Stimulated activated CD4-positive, alpha-beta T cell treated with anti-CD3 and anti-CD28 coated beads, TNF-alpha, amount 100 ng/mL, for 4 hours (primary cell): ENCODE measurements around the gene TTLL12.

Source experiments
- DNase-seq, 3 experiments: peaks; one replicate each; pipeline ENCODE4 v3.0.0-alpha.2; 2020; ENCODE audit warnings: low read depth in 3 of 3

The TTLL12 gene

DNA sequence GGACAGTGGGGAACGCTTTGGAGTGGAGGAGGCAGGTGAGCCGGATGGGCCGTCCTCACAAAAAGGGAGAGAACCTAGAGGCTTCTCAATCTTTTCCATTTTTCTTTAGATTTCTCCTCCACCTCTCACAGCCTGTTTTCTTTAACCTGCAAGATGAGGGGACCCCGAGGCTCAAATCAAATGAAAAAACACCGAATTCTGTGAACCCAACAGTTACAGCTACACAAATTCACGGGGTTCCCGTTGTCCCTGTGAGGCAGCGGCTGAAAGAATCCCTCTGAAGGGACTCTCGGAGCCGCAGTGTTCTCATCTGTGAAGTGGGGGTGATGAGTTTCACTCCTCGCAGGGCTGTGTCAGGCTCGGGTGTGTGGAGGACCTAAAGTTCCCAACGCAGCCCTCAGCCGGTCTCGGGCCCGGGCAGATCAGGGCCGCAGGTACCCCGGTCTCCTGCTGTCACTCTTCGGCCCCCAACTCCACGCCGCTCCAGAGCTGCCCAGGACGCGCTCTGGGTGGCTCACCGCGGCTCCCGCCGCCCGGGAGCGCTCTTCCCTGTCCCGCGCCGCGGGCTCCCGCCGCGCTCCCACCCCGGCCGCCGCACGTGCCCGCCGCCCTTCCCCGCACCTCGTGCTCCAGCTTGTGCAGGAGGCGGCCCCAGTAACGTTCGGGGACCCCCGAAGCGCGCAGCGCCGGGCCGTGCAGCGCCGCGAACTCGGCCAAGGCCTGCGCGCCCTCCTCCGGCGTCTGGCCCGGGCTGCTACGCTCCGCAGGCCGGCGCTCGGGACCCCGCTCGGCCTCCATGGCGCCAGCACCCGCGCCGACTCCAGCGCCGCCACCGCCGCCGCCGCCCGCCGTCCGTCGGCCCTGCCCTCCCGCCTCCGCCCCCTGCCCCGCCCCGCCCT is at the start of gene TTLL12:
TTLL12 (minus strand) TSS at position 863 of the 899 bp plus-strand sequence; CDS start at position 798, 65 bp downstream.
- peak; percentile 17 to 43 (median 32) for DNase-seq

DNA sequence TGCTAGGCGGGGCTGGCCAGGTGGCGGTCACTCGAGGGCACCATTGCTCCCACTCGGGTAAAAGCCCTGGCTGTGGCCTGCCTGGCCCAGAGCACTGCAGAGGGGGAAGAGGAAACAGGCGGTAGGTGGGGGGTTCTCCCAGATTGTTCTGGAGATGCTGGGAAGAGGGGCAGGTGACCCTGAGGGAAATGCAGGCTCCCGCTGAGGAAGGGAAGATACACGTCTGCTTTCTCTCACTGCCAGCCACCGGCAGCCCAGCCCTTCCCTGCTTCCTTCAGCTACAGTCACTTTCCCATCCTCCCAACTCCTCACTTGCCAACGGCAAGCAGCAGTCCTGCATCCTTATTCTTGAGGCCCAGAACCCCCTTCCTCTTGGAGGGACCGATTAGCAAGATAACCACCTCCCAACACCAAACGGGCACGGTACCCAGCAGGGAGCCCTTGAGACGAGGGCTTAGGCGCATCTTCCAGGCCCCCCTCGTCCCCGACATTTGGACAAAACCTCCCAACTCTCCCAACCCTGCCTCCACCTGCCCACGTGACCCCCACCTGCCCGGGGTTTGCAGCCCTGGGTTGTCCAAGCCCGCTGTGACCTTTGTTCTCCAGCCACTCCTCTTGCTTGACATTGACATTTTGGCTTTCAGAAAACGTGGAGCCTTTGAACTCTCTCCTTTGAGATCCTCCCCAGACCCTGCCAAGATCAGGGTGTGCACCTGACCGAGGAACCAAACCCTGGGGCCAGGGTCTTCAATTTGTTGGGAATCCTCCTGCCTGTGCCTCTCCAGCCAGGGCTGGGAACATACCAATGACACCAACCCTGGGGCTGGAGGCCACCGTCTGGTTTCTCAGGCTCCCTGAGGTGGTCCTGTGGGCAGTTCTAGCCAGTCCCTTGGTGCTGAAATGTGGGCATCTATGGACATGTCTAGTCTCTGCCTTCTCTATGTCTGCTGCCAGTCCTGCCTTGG is 48.8 kb upstream of the TTLL12 start:
- no peak for DNase-seq

DNA sequence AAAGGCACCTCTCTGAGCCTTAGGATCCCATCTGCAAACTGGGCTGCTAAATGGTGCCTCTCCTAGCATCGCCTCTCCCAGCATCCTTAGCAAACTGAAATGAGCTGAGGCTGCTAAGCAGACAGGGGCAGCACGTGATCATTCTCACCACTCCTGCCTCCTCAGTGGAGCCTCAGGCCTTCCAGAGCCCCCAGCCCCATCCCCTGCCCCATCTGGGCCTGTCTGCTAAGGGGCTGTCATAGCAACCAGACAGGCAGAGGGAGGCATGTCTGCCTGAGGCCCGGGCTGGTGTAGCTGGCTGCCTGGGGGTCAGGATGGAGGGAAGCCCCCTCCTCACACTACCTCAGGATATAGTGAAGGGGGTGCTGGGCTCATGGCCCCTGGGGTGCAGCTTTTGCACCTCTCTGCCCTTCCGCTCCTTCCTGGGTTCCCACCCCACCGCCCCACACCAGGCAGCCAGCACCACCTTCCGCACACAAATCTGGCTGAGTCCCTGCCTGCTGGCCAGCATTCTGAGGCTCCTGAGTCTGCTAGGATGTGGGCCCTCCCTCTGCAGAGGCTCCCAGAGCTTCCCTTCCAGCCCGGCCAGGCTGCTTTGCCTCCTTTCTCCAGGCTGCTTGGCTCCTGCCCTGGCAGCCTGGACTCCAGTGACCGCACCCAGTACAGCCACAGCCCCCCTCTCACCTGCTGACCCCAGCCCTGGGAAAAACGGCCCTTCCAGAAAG is 47.5 kb upstream of the TTLL12 start:
- DNase-seq = no peak

DNA sequence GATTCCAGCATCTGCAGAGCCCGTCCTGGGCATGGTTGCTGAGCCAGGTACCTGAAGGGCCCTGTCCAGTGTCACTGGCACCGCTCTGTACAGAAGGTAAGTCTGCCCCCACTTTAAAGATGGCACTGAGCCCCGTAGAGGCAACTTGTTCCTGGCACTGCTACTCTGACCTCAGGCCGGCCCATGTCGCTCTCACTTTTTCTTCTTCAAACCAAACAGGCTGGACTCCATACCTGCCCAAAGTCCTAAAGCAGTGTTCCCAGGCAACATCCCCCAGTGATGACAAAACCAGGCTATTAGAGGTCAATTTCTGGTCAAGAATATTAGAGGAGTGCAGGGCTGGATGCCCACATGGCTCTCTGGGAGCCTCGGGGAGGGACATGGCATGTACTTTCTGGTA is 46.6 kb upstream of the TTLL12 start:
- no peak for DNase-seq

DNA sequence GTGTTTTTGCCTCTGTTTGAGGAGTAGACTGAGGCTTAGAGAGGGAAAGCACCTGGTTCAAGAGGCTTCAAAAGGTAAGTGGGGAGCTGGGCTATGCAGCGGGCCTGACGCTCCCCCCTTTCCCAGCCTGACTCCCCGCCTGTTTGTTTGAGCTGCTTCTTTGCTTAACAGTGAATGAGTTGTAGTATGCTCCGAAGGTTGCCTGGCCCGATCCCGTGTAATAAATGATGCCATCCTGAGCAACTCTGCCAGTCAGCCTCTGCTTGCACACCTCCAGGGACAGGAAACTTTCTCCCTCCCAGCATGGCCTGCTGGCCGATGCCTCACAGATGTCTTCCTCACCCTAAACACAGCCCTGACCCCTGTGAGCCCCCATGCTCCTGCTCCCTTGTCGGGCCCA is 45.5 kb upstream of the TTLL12 start:
- no peak for DNase-seq

DNA sequence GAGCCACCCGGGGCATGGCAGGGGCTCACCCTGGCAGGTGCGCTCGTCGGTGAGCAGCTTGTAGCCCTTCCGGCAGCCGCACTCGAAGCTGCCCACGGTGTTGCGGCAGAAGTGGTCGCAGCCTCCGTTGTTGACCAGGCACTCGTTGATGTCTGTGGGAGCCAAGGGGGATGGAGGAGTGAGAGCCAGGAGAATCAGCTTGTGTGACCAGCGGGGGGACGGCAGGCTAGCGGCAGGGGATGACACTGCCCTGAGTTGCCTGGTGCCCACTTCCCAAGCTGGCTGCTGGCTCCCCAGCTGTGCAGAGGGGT is 44.7 kb upstream of the TTLL12 start:
- no peak for DNase-seq

DNA sequence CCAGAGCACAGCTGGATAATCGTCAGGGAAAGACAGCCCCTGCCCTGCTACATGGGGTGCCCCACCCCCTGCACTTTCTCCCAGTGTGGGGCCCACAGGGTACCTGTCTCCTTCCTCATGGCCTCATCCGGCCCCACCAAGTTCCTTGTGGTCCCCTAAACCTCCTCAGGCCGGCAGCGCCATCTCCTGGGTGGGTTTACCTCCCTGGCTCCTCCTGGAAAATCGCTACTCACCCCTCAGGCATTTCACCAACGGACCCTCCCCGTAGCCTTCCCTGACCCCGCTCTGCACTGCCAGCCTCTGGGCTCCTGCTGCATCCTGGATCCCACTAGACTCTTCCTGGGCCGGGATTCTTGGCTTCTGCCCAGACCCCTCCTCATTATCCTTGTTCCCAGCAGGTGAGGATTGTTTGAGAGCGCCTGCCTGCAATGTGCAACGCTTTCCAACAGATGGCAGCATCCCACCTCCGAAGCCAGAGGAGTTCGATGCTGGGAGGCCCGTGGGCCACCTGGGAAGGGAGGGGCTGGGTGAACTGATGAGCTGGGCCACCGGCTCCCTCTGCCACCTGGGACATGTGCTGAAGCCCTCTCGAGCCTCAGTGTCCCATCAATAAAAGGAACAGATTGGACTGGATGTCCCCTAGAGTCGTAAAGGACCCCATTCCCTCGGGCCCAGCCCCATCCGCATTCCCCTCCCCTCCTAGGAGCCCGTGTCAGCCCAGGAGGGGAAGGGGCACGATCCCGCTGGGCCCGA is 44.2 kb upstream of the TTLL12 start:
- DNase-seq = peak; percentile 38 to 52 (median 43)

DNA sequence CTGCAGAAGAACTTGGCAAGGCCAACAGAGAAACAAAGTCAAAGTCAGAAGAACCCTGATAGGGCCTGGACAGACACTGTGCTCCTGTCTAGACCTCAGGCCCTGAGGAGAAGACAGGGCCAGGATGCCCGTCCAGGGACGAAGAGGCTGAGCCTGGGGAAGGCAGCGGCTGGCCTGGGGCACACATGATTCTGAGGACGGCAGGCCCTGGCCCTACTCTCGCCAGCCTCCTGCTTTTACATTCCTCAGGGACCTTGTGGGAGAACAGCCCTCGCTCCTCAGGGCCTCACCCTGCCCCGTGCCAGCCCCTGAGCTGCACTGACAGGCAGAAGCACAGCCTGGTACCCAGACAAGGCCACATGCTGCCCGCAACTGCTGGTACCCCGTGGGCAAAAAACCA is 43.6 kb upstream of the TTLL12 start:
- DNase-seq = no peak

DNA sequence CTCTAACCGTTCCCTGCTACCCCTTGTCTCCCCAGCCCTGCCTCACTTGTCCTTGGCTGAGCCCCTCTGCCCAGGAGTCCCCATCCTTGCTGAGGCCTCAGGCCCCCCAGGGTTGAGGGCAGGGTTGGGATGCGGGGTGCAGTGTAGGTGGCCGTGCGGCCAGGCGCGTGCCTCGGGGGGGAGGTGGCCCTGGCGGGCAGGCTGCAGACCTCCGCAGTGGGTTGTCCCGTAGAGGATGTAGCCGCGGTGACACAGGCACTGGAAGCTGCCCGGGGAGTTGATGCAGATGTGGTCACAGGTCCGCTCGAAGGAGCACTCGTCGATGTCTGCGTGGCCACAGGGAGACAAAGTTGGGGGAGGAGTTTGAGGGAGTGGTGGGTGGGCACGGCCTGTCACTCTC is 41.9 kb upstream of the TTLL12 start:
- no peak for DNase-seq

DNA sequence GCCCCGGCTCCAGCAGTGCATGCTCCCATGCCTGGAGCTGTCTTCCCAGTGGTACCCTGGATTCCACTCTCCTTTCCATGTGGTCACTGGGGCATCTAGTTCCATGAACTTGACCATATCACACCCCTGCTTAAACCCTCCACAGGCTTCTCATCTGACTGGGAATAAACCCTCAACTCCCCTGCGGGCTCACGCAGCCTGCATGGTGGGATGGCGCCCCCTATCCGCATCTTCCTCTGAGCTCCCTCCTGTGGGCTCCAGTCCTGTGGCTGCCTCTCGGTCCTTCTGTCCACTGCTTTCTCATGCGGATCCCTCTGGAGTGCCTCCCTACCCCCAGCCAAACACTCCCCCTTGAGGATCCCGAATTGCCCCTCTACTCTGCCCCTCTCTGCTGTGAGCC is 41.4 kb upstream of the TTLL12 start:
- no peak for DNase-seq

DNA sequence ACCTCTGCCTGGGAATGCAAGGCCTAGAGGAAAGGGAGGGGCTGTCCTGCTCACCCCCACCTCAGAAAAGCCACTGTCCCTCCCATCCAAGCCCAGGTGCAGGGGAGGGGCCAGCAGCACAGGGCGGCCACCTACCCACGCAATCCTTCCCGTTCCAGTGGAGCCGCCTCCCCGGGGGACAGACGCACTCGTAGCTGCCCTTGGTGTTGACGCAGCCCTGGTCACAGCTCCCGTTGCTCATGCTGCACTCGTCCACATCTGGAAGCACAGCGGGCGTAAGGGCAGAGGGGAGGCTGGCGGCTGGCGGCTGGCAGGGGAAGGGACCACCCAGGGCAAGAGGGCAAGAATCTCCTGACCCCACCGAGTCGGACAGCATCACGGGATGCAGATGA is 40.3 kb upstream of the TTLL12 start:
- no peak for DNase-seq

DNA sequence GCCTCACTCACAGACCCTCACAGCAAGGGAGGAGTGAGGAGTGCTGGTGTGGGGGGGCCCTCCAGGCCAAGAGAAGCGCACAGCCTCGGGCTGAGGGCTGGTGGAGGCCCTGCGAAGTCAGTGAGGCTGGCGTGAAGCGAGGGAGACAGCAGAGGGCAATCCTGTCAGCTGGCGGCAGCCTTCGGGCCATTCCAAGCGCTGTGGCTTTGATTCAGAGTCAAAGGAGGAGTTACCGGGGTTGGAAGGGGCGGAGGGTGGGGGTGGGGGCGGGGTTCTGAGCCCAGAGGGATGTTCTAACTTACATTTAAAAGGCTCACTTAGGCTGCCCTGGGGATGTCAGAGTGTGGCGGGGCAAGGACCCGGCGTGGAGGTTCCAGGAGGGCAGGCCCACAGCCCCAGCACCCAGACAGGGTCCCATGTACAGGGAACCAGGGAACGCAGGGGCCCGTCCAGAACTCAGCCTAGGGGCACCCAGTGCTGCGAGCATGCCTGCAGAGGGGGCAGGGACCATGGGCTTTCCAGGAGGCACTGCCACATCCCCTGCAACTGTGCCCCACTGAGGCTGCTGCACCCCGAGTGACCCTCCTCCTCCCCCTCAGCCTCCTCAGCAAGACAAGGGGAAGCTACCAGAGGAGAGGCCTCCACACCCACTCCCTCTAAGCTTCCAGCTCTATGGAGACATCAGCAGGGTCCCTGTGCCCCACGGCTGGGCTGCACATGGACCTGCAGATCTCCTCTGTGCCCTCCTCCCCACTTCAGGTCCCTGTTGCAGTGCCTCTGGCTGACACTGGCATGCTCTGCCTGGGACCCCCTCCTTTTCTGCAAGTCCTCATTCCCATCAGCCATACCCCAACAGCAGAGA is 39.7 kb upstream of the TTLL12 start:
- no peak for DNase-seq

DNA sequence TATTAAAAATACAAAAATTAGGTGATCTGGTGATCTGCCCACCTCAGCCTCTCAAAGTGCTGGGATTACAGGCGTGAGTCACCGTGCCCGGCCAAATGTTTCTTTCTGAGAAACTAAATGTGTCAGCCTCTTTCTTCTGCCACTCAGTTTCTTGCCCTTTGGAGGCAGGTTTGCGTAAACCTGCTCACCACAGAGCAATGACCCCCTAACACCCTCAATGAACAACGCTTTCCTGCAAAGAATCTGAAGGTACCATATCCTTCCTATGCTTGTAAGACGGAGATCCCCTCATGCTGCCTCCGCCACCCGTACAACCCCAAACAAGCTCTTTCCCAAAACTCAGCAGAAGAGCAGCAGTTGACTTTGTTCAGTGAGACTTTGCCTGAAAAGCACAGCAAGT is 38.7 kb upstream of the TTLL12 start:
- no peak for DNase-seq

DNA sequence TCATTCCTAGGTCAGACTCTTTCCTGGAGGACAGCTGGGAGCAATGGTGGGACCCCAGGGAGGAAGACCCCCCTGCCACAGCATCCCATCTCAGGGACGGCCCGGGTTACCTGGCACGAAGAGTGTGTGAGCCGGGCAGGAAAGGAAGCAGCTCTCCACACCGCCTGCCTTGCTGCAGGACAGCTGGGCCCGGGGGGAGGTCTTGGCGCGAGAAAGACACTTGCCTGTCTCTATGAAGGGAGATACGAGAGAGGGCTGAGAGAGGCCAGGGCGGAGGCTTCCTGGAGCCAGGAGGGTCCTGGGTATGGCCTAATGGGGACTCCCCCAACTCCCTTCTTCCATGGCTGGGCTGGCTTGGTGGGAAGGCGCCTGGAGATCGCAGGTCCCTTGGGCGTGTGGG is 36.1 kb upstream of the TTLL12 start:
- no peak for DNase-seq

DNA sequence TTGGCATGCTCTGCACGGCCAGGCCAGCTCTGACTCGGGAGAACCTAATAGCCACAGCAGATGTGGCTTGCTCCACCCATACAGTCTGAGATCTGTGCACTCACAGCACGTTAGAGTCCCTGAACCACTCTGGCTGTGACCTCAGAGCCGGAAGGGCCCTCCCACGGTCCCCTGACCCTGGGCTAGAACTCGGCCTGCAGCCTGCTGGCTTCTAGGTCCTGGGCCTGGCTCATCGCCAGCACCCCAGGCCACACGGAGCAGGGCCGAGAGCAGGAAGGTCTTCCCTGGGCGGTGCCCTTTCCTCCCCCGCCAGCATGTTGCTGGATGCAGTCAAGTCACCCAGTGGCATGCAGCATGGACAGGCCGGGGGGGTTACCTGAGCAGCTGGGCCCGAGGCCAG is 35.3 kb upstream of the TTLL12 start:
- no peak for DNase-seq

DNA sequence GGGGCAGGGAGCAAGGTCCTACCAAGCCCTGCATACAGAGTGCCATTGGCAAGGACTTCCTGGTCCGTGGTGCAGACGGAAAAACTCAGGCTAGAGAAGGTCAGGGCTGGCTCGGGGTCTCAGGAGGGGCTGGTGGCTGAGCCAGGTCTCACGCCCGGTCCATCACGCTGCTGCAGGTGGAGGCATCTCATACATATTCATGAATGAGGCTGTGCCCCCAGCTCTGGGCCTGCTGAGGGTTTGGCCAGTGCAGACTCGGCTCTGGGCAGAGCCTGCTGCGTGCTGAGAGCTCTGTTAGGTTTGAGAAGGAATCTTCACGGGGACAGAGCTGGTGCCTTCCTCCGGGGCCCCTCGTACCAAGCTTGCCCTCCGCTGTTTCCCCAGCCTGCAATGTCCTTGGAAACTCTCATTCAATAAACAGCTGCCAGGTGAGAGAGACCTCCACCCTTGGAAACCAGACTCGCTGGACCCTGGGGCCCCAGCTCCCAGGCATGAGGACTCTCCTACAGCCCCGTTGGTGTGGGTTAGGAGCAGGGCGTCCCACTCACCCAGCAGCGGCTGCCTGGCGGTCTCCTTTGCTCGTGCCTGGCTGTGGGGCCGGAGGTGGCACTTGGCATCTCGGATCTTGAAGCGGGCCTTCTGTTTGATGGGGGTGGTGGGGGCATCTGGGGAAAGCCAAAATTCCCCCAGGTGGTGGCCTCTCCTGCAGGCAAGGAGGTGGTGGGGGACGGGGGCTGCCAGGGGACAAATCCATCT is 33.9 kb upstream of the TTLL12 start:
- DNase-seq = no peak

DNA sequence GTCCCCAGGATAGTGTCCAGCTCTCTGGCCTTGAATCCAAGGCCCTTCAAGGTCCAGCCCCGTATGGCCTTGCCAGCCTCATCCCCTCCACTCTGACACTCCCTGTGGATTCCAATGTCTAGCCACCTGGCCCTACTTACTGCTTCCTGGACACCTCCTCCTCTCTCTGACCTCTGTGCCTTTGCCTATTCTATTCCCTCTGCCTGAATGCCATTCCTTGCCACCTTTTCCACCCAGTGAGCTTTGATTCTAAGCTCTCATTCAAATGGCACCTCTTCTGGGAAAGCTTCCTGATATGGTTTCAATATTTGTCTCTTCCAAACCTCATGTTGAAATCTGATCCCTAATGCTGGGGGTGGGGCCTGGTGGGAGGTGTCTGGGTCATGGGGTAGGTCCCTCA is 31.9 kb upstream of the TTLL12 start:
- DNase-seq = no peak

DNA sequence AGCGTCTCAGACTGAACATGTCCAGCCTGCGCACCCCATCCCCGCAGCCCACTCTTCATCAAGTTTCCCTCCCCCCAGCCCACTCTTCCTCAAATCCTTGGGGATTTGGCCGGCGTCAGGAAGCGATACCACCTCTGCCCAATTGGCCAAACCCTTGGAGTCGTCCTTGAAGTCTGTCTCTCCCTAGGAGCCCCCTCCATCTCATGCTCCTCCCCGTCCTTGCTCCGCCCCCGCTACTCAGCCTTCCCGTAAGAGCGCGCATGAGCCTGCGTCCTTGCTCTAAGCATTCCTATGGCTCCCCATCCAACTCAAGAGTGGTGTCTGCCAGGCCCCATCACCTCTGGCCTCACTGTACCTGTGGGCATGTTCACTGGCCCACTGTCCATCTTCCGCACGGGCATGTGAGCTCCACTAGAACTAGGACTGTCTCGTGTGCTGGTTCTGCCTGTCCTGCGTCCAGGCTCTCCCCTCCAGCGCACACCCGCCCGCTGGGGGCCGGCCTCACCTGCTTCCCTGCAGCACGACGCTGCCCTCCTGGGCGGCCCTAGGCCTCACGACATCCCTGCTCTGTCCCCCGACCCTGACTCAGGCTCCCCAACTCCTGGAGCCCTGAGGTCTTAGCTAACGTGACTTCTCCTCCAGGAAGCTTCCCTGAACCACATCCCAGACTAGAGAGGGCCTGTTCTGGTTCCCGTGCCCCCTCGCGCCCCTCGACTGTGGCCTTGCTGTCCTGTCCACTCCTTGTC is 30.5 kb upstream of the TTLL12 start:
- no peak for DNase-seq

DNA sequence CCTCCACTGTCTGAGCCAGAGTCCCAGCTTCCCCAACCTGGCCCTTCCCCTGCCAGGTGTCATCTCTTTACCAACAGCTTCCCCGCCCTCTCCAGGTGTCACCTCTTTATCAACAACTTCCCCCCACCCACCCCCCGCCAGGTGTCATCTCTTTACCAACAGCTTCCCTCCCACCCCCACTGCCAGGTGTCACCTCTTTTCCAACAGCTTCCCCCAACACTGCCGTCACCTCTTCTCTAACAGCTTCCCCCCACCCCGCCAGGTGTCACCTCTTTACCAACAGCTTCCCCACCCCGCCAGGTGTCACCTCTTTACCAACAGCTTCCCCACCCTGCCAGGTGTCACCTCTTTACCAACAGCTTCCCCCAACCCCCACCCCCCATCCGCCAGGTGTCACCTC is 29.8 kb upstream of the TTLL12 start:
- DNase-seq = no peak
